ENCODE results near the gene TUBE1.

Gene TUBE1

DNA sequence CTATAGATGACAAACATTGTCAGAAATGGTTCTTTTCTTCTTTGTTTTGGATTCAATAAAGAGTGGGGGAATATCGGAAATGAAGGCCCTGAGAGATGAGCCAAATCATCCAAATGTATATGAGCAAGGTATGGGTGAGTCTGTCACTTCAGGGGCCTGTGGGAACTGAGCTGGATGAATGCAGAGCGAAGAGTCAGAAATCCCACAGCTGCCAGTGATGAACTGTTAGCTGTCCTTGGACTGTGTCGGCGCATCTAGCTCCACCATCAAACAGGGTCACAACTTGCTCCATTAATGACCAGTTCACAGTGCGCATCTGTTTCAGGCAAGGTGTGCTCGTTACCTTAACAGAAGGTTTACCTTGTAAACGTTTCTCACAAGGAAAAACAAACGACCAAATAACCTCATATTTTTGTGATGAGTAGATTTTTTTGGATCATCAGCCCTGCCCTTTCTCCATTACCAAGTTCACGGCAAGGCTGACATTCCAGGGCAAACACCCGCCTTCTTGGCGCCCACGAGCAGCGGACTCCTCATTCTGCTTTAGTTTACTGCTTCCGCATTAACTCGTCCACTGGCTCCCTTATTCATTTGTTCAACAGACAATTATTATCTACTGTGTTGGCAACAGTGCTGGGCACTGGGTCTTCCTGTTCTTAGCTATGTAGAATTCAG lies 48.4 kb downstream of the TUBE1 start:
- Histone ChIP-seq H3K9me3 (replicated peaks; ENCODE audit: insufficient read depth, low read length) (no peaks in the 10 kb centered on the region), H3K27me3 (replicated peaks; ENCODE audit: insufficient read depth, low read length) (no peaks in the 10 kb centered on the region), H3K79me2 (ENCODE audit: low read length) (no peaks in the 10 kb centered on the region), H3F3A (ENCODE audit: insufficient read depth, low read length) (peaks cover 5% of the 10 kb centered on the region; the same call in 1 of the 2 replicates), H3K9me2 (replicated peaks; ENCODE audit: insufficient read depth, low read length) (no peaks in the 10 kb centered on the region), H3K9ac (ENCODE audit: low read length) (no peak overlapping the region), H3K27ac (ENCODE audit: low read length) (no peak overlapping the region), H2AFZ (ENCODE audit: low read length) (no peak overlapping the region), H3K4me3 (ENCODE audit: low read length) (no peak overlapping the region), H3K4me2 (ENCODE audit: low read depth, low read length) (no peak overlapping the region), H4K20me1 (ENCODE audit: insufficient read depth, low read length) (no peaks in the 10 kb centered on the region), H3K36me3 (replicated peaks; ENCODE audit: insufficient read depth, low read length) (no peaks in the 10 kb centered on the region), H3K4me1 (ENCODE audit: low read length) (peaks cover 6% of the 10 kb centered on the region)
- TF ChIP-seq EZH2phosphoT487 (IDR thresholded peaks at IDR 0.05; ENCODE audit: low read length) (no peak), EZH2 (optimal IDR thresholded peaks at IDR 0.05; ENCODE audit: low read depth, low read length) (no peak)
- TF ChIP-seq, protein P1, sequence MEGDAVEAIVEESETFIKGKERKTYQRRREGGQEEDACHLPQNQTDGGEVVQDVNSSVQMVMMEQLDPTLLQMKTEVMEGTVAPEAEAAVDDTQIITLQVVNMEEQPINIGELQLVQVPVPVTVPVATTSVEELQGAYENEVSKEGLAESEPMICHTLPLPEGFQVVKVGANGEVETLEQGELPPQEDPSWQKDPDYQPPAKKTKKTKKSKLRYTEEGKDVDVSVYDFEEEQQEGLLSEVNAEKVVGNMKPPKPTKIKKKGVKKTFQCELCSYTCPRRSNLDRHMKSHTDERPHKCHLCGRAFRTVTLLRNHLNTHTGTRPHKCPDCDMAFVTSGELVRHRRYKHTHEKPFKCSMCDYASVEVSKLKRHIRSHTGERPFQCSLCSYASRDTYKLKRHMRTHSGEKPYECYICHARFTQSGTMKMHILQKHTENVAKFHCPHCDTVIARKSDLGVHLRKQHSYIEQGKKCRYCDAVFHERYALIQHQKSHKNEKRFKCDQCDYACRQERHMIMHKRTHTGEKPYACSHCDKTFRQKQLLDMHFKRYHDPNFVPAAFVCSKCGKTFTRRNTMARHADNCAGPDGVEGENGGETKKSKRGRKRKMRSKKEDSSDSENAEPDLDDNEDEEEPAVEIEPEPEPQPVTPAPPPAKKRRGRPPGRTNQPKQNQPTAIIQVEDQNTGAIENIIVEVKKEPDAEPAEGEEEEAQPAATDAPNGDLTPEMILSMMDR (IDR thresholded peaks at IDR 0.05; ENCODE audit: low read length): no peak
- no peak for DNase-seq

- DNase-seq: no peak
- no peak overlapping the region for H3K9ac ChIP-seq (ENCODE audit: low read length)
- no peaks in the 10 kb centered on the region for H3K9me2 ChIP-seq (replicated peaks; ENCODE audit: insufficient read depth, low read length)
- no peaks in the 10 kb centered on the region for H3K9me3 ChIP-seq (replicated peaks; ENCODE audit: insufficient read depth, low read length)
- H2AFZ ChIP-seq (ENCODE audit: low read length): no peak overlapping the region
- no peaks in the 10 kb centered on the region for H3K27me3 ChIP-seq (replicated peaks; ENCODE audit: insufficient read depth, low read length)
- H3F3A ChIP-seq (ENCODE audit: insufficient read depth, low read length): peaks cover 1% of the 10 kb centered on the region; the same call in 1 of the 2 replicates
- H3K79me2 ChIP-seq (ENCODE audit: low read length): no peaks in the 10 kb centered on the region
- no peaks in the 10 kb centered on the region for H3K36me3 ChIP-seq (replicated peaks; ENCODE audit: insufficient read depth, low read length)
- no peaks in the 10 kb centered on the region for H4K20me1 ChIP-seq (ENCODE audit: insufficient read depth, low read length)
- H3K4me1 ChIP-seq (ENCODE audit: low read length): peaks cover 6% of the 10 kb centered on the region
- H3K27ac ChIP-seq (ENCODE audit: low read length): no peak overlapping the region
- H3K4me3 ChIP-seq (ENCODE audit: low read length): no peak overlapping the region
- no peak overlapping the region for H3K4me2 ChIP-seq (ENCODE audit: low read depth, low read length)
- no peak for TF ChIP-seq EZH2 (optimal IDR thresholded peaks at IDR 0.05; ENCODE audit: low read depth, low read length)
- no peak for TF ChIP-seq EZH2phosphoT487 (IDR thresholded peaks at IDR 0.05; ENCODE audit: low read length)
- TF ChIP-seq, protein P1 (IDR thresholded peaks at IDR 0.05; ENCODE audit: low read length): no peak
Observed at GRCh38 chr6:112038268-112038667, 49.0 kb downstream of the TUBE1 start.

- no peak overlapping the region for H2AFZ ChIP-seq (ENCODE audit: low read length)
- H3K4me3 ChIP-seq (ENCODE audit: low read length): no peak overlapping the region
- no peaks in the 10 kb centered on the region for H3K27me3 ChIP-seq (replicated peaks; ENCODE audit: insufficient read depth, low read length)
- no peak overlapping the region for H3K27ac ChIP-seq (ENCODE audit: low read length)
- H3K4me2 ChIP-seq (ENCODE audit: low read depth, low read length): no peak overlapping the region
- no peaks in the 10 kb centered on the region for H4K20me1 ChIP-seq (ENCODE audit: insufficient read depth, low read length)
- H3K4me1 ChIP-seq (ENCODE audit: low read length): peaks cover 5% of the 10 kb centered on the region
- no peaks in the 10 kb centered on the region for H3K9me2 ChIP-seq (replicated peaks; ENCODE audit: insufficient read depth, low read length)
- no peaks in the 10 kb centered on the region for H3F3A ChIP-seq (ENCODE audit: insufficient read depth, low read length)
- no peaks in the 10 kb centered on the region for H3K9me3 ChIP-seq (replicated peaks; ENCODE audit: insufficient read depth, low read length)
- no peaks in the 10 kb centered on the region for H3K79me2 ChIP-seq (ENCODE audit: low read length)
- TF ChIP-seq EZH2 (optimal IDR thresholded peaks at IDR 0.05; ENCODE audit: low read depth, low read length) (no peak), EZH2phosphoT487 (IDR thresholded peaks at IDR 0.05; ENCODE audit: low read length) (no peak)
- TF ChIP-seq, protein P1 (IDR thresholded peaks at IDR 0.05; ENCODE audit: low read length): no peak
- no peak overlapping the region for H3K9ac ChIP-seq (ENCODE audit: low read length)
- no peak for DNase-seq
- H3K36me3 ChIP-seq (replicated peaks; ENCODE audit: insufficient read depth, low read length): no peaks in the 10 kb centered on the region
Observed at GRCh38 chr6:112037783-112038216, 49.5 kb downstream of the TUBE1 start.
